Measurements from ENCODE around the gene CTDP1. TPM values are rescaled to one million over a fixed set of nuclear protein-coding genes. Genes with fewer than 3 reads are reported as not detected.

The CTDP1 gene
- polyA plus RNA-seq, 1 donor (not counting 4 experiments of a cell fraction or from before 2014, with no cell fraction given) = 9.2 TPM

DNA sequence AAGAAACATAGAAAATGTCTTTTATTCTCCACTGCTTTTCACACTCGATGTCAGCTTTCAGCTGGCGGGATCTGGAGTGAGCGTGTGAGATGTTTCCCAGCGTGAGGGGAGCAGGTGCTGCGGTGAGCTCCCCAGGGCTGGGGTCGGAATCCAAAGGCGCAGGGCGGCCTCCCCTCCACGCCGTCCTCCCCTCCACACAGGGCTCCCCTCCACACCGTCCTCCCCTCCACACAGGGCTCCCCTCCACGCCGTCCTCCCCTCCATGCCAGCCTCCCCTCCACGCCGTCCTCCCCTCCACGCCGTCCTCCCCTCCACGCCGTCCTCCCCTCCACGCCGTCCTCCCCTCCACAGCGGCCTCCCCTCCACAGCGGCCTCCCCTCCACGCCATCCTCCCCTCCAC lies 91.2 kb downstream of the CTDP1 start:
- Histone ChIP-seq H3K9me1 (ENCODE audit: control insufficient read depth, extremely low read depth, insufficient read depth, low read length) (no peaks in the 10 kb centered on the region), H4K20me1 (ENCODE audit: control insufficient read depth, extremely low read depth, insufficient read depth, low read length) (no peaks in the 10 kb centered on the region), H2AFZ (ENCODE audit: control insufficient read depth, low read length) (no peak overlapping the region), H3K27me3 (ENCODE audit: control insufficient read depth, extremely low read depth, insufficient read depth, low read length) (no peaks in the 10 kb centered on the region), H3K4me1 (ENCODE audit: control insufficient read depth, extremely low read depth, insufficient read depth, low read length) (no peaks in the 10 kb centered on the region), H3K4me3 (ENCODE audit: control insufficient read depth in 2 of 3, extremely low read depth in 1 of 3, insufficient read depth in 2 of 3, low read depth in 1 of 3, low read length in 3 of 3) (no peak overlapping the region), H3K9ac (ENCODE audit: control insufficient read depth, extremely low read depth, insufficient read depth, low read length) (no peak overlapping the region), H3K27ac (ENCODE audit: control insufficient read depth, insufficient read depth, low read length) (no peak overlapping the region), H3K36me3 (ENCODE audit: control insufficient read depth in 2 of 2, extremely low read depth in 1 of 2, insufficient read depth in 2 of 2, low read length in 2 of 2) (no peaks in the 10 kb centered on the region), H3K79me2 (ENCODE audit: control insufficient read depth, insufficient read depth, low read length) (no peaks in the 10 kb centered on the region), H3K4me2 (ENCODE audit: control insufficient read depth, extremely low read depth, insufficient read depth, low read depth, low read length) (no peak overlapping the region), H3K9me3 (ENCODE audit: control insufficient read depth, low read depth, low read length) (no peaks in the 10 kb centered on the region)
- DNase-seq (ENCODE audit: low read depth, low spot score) (no peak), FAIRE-seq (no peak)
- dilution Hi-C loops (cut with MboI; ENCODE audit: extremely low pct_ligation_motif_present, low sequenced_read_pairs) = no loop called here
- TF ChIP-seq EZH2 (IDR thresholded peaks at IDR 0.05; ENCODE audit: low read length) = no peak
- TF ChIP-seq, protein P1, sequence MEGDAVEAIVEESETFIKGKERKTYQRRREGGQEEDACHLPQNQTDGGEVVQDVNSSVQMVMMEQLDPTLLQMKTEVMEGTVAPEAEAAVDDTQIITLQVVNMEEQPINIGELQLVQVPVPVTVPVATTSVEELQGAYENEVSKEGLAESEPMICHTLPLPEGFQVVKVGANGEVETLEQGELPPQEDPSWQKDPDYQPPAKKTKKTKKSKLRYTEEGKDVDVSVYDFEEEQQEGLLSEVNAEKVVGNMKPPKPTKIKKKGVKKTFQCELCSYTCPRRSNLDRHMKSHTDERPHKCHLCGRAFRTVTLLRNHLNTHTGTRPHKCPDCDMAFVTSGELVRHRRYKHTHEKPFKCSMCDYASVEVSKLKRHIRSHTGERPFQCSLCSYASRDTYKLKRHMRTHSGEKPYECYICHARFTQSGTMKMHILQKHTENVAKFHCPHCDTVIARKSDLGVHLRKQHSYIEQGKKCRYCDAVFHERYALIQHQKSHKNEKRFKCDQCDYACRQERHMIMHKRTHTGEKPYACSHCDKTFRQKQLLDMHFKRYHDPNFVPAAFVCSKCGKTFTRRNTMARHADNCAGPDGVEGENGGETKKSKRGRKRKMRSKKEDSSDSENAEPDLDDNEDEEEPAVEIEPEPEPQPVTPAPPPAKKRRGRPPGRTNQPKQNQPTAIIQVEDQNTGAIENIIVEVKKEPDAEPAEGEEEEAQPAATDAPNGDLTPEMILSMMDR (optimal IDR thresholded peaks at IDR 0.05 in 1 of 3, IDR thresholded peaks at IDR 0.05 in 1 of 3, conservative IDR thresholded peaks at IDR 0.05 in 1 of 3; ENCODE audit: extremely low read depth in 1 of 3, insufficient read depth in 2 of 3, low read length in 3 of 3) = no peak

DNA sequence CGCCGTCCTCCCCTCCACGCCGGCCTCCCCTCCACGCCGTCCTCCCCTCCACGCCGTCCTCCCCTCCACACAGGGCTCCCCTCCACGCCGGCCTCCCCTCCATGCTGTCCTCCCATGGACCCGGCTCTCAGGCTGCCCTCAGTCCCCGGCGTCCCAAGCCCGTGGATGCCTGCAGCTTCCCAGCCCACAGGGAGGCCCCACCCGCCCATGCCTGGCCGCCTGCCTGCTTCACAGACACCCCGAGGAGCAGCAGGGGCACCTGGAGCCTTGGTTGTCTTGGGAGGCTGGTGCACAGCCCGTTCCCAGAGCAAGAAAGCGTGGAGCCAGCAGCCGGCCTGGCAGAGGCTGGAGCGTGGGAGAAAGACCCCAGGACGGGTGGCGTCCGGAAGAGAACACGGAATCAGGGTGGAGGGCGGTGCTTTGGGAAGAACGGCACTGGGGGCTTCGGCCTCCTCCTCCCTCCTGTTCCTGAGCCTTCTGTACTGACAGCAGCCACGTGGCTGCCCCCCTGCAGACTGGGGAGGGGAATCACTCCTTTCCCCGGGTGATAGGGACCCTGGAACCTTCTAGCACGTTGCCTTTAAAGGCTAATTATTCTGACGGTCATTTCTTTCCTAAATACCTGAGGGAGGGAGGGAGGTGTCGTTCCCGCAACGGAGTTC lies 92.0 kb downstream of the CTDP1 start:
- no peaks in the 10 kb centered on the region for H3K27me3 ChIP-seq (ENCODE audit: control insufficient read depth, extremely low read depth, insufficient read depth, low read length)
- no peaks in the 10 kb centered on the region for H4K20me1 ChIP-seq (ENCODE audit: control insufficient read depth, extremely low read depth, insufficient read depth, low read length)
- no peak overlapping the region for H3K4me3 ChIP-seq (ENCODE audit: control insufficient read depth in 2 of 3, extremely low read depth in 1 of 3, insufficient read depth in 2 of 3, low read depth in 1 of 3, low read length in 3 of 3)
- no peak for DNase-seq (ENCODE audit: low read depth, low spot score)
- dilution Hi-C loops (cut with MboI; ENCODE audit: extremely low pct_ligation_motif_present, low sequenced_read_pairs) = no loop called here
- no peak for TF ChIP-seq EZH2 (IDR thresholded peaks at IDR 0.05; ENCODE audit: low read length)
- TF ChIP-seq, protein P1 (optimal IDR thresholded peaks at IDR 0.05 in 1 of 3, IDR thresholded peaks at IDR 0.05 in 1 of 3, conservative IDR thresholded peaks at IDR 0.05 in 1 of 3; ENCODE audit: extremely low read depth in 1 of 3, insufficient read depth in 2 of 3, low read length in 3 of 3) = no peak
- H3K79me2 ChIP-seq (ENCODE audit: control insufficient read depth, insufficient read depth, low read length) = no peaks in the 10 kb centered on the region
- H3K9ac ChIP-seq (ENCODE audit: control insufficient read depth, extremely low read depth, insufficient read depth, low read length) = no peak overlapping the region
- no peaks in the 10 kb centered on the region for H3K36me3 ChIP-seq (ENCODE audit: control insufficient read depth in 2 of 2, extremely low read depth in 1 of 2, insufficient read depth in 2 of 2, low read length in 2 of 2)
- no peak overlapping the region for H3K27ac ChIP-seq (ENCODE audit: control insufficient read depth, insufficient read depth, low read length)
- no peak overlapping the region for H3K4me2 ChIP-seq (ENCODE audit: control insufficient read depth, extremely low read depth, insufficient read depth, low read depth, low read length)
- no peaks in the 10 kb centered on the region for H3K9me1 ChIP-seq (ENCODE audit: control insufficient read depth, extremely low read depth, insufficient read depth, low read length)
- no peak overlapping the region for H2AFZ ChIP-seq (ENCODE audit: control insufficient read depth, low read length)
- FAIRE-seq = no peak
- H3K4me1 ChIP-seq (ENCODE audit: control insufficient read depth, extremely low read depth, insufficient read depth, low read length) = no peaks in the 10 kb centered on the region
- no peaks in the 10 kb centered on the region for H3K9me3 ChIP-seq (ENCODE audit: control insufficient read depth, low read depth, low read length)

Data from keratinocyte (primary cell).